ENCODE measurements around the gene LRRC7.

The LRRC7 gene

GRCh38 chr1:69898403-69898947 is 330.8 kb downstream of the LRRC7 start:
- ChIA-PET CTCF (no interaction called here), POLR2A (ENCODE audit: low non-redundant PET) (no interaction called here)
- TF ChIP-seq CTCF (conservative IDR thresholded peaks at IDR 0.05; ENCODE audit: low read depth) = no peak
- DNase-seq (ENCODE audit: low spot score) = no peak
- H3K27ac ChIP-seq = no peak overlapping the region

- POLR2A ChIA-PET (ENCODE audit: low non-redundant PET) = no interaction called here
- H3K27ac ChIP-seq = no peak overlapping the region
- DNase-seq (ENCODE audit: low spot score) = no peak
- CTCF ChIA-PET = no interaction called here
- no peak for TF ChIP-seq CTCF (conservative IDR thresholded peaks at IDR 0.05; ENCODE audit: low read depth)
These were observed 343.6 kb downstream of the LRRC7 start for GRCh38 chr1:69911301-69911801.

- ChIA-PET CTCF (no interaction called here), POLR2A (ENCODE audit: low non-redundant PET) (no interaction called here)
- DNase-seq (ENCODE audit: low spot score) = no peak
- no peak for TF ChIP-seq CTCF (conservative IDR thresholded peaks at IDR 0.05; ENCODE audit: low read depth)
- H3K27ac ChIP-seq = no peak overlapping the region
These were observed 346.3 kb downstream of the LRRC7 start for GRCh38 chr1:69913977-69914376.

- DNase-seq (ENCODE audit: low spot score) = no peak
- TF ChIP-seq CTCF (conservative IDR thresholded peaks at IDR 0.05; ENCODE audit: low read depth) = no peak
- ChIA-PET POLR2A (ENCODE audit: low non-redundant PET) (no interaction called here), CTCF (no interaction called here)
- H3K27ac ChIP-seq = no peak overlapping the region
These were observed 347.4 kb downstream of the LRRC7 start for GRCh38 chr1:69914976-69915765.

- DNase-seq (ENCODE audit: low spot score) = no peak
- no peak overlapping the region for H3K27ac ChIP-seq
- TF ChIP-seq CTCF (conservative IDR thresholded peaks at IDR 0.05; ENCODE audit: low read depth) = no peak
- CTCF ChIA-PET = interaction anchor here (0.6 kb wide), 1 partner anchor 1108 kb away, joined by 7 read pairs; no protein-coding TSS in a partner anchor
- POLR2A ChIA-PET (ENCODE audit: low non-redundant PET) = no interaction called here
These were observed 351.6 kb downstream of the LRRC7 start for GRCh38 chr1:69919129-69919921.

- ChIA-PET POLR2A (ENCODE audit: low non-redundant PET) (no interaction called here), CTCF (no interaction called here)
- no peak for TF ChIP-seq CTCF (conservative IDR thresholded peaks at IDR 0.05; ENCODE audit: low read depth)
- H3K27ac ChIP-seq = no peak overlapping the region
- no peak for DNase-seq (ENCODE audit: low spot score)
These were observed 352.2 kb downstream of the LRRC7 start for GRCh38 chr1:69919922-69920273.
